Measurements from ENCODE around the gene NUDT7. TPM values are rescaled to one million over a fixed set of nuclear protein-coding genes. Genes with fewer than 3 reads are reported as not detected.

Gene NUDT7
- 1 to 10 TPM; 4.3 to 5.5 TPM for total RNA-seq

DNA sequence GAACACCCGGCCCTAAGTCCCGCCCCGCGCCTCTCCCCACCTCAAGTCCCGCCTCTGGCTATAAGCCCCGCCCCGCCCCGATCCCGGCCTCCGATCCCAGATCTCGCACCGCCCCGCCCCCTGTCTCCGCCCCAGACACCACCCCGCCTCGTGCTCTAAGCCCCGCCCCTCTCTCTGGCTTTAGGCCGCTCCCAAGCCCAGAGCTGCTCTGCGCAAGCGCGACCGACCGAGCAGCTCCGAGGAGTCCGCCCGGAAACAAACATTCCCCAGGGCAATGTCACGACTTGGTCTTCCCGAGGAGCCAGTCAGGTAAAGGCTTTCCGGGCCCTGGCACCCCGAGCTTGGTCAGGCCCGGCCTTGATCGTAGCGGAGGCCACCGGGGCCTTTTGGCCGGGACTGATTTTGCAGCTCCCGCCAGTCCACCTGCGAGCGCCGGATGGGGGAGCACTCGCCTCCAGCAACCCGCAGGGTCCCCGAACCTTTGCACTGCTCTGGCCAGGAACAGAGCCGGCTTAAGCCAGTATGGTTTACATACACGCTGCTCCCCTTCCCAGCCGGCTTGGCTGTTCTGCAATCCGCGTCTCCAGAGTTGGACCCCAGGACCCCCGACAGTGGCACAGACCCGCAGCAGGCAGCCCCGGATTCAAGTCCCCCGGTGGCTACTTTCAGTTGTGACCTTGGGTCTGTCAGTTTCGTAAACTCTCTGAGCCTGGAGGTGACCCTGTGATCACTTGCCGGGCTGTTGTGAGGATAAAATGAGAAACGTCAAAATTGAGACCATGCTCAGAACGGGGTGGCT, at the start of gene NUDT7:
Gene NUDT7, plus strand, starts transcription at position 206 of the 799 bp plus-strand sequence. Its CDS starts 69 bp downstream, at position 275.
- Mint-ChIP-seq H3K4me1 (peaks cover 10% of the 10 kb centered on the region), H3K4me3 (peak within 1 kb of the TSS; percentile 82), H3K9me3 (peaks cover 4% of the 10 kb centered on the region), H3K36me3 (peaks cover 13% of the 10 kb centered on the region), H3K27me3 (no peaks in the 10 kb centered on the region), H3K27ac (peak within 1 kb of the TSS; percentile 84)
- DNase-seq, result peak; percentile 95

- H3K27me3 Mint-ChIP-seq, result peaks cover 5% of the 10 kb centered on the region
- no peaks in the 10 kb centered on the region for H3K4me1 Mint-ChIP-seq
- H3K9me3 Mint-ChIP-seq, result no peaks in the 10 kb centered on the region
- no peak overlapping the region for H3K27ac Mint-ChIP-seq
- DNase-seq, result no peak
- H3K36me3 Mint-ChIP-seq, result no peaks in the 10 kb centered on the region
- no peak overlapping the region for H3K4me3 Mint-ChIP-seq
These were observed 47.4 kb upstream of the NUDT7 start for GRCh38 chr16:77674888-77675287.

DNA sequence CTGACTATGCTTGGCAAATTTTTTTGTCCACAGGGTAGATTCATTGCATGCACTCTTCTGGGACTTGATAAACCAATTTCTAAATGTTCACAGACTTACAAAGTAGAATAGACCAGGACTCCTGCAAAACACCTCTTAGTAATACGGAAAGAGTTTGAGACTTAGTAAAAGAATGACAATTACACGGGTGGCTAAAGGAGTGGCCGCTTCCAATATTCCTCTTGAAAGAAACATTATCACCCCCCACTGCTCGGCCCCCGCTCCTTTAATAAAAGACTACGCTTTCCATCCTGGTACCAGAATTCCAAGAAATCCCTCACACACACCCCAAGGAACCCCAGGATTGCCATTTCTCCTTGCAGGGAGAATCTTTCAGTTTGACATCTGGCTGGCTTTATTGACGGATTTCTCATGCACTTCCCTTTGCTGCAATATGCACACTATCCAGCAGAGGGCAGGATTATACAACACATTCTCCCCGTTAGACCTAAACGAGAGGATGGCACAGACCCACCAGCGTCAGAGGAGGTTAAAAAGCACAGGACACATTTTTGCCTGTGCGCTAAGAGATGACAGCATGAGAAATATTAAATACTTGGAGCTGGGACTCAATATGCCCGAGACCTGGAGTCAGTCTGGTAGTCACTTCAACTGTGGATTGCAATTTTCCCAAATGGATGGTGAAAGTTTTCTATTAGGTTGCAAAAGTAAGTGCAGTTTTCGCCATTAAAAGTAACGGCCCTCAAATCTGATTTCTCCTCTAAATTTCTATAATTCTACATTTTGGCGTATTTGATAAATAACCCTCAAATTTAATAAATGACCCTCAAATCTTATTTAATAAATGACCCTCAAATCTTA, 46.6 kb upstream of the NUDT7 start:
- H3K36me3 Mint-ChIP-seq, result no peaks in the 10 kb centered on the region

GRCh38 chr16:77677129-77677528, 45.2 kb upstream of the NUDT7 start:
- no peak overlapping the region for H3K27ac Mint-ChIP-seq
- no peak overlapping the region for H3K4me3 Mint-ChIP-seq
- no peaks in the 10 kb centered on the region for H3K36me3 Mint-ChIP-seq
- no peaks in the 10 kb centered on the region for H3K4me1 Mint-ChIP-seq
- peaks cover 5% of the 10 kb centered on the region for H3K27me3 Mint-ChIP-seq
- no peaks in the 10 kb centered on the region for H3K9me3 Mint-ChIP-seq
- no peak for DNase-seq

More for the DNA sequence above, 46.6 kb upstream of the NUDT7 start:
- Mint-ChIP-seq H3K4me1 (no peaks in the 10 kb centered on the region), H3K27ac (no peak overlapping the region), H3K4me3 (no peak overlapping the region), H3K9me3 (no peaks in the 10 kb centered on the region), H3K27me3 (peaks cover 5% of the 10 kb centered on the region)
- DNase-seq, result peak; percentile 37

DNA sequence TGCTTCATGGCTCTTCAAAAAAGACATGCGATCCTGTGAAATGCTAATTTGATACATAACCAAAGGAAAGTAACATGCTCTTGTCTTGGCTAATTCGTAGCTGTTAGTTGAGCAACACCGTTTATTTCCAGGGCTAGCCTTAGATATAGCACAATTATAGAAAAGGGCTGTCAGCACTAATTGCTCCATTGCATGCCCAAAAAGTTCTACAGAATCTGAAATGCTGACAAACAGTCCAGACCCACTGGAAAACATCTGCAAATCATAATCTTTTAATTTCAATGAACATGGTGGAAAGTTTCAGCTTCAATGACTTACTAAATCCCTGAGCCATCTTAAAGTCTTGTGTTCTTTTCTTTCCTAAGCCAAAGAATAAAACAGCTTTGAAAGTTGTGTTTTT, 42.9 kb upstream of the NUDT7 start:
- Mint-ChIP-seq H3K4me3 (no peak overlapping the region), H3K27ac (no peak overlapping the region), H3K27me3 (peaks cover 5% of the 10 kb centered on the region), H3K36me3 (no peaks in the 10 kb centered on the region), H3K9me3 (no peaks in the 10 kb centered on the region), H3K4me1 (no peaks in the 10 kb centered on the region)
- no peak for DNase-seq

- Mint-ChIP-seq H3K9me3 (no peaks in the 10 kb centered on the region), H3K4me1 (no peaks in the 10 kb centered on the region), H3K27me3 (peaks cover 5% of the 10 kb centered on the region), H3K4me3 (no peak overlapping the region), H3K36me3 (no peaks in the 10 kb centered on the region), H3K27ac (no peak overlapping the region)
- no peak for DNase-seq
These were observed 42.4 kb upstream of the NUDT7 start for GRCh38 chr16:77679901-77680300.

- DNase-seq, result no peak
- no peaks in the 10 kb centered on the region for H3K36me3 Mint-ChIP-seq
- no peak overlapping the region for H3K4me3 Mint-ChIP-seq
- no peak overlapping the region for H3K27ac Mint-ChIP-seq
- no peaks in the 10 kb centered on the region for H3K4me1 Mint-ChIP-seq
- peaks cover 5% of the 10 kb centered on the region for H3K27me3 Mint-ChIP-seq
- no peaks in the 10 kb centered on the region for H3K9me3 Mint-ChIP-seq
These were observed 41.8 kb upstream of the NUDT7 start for GRCh38 chr16:77680496-77680895.

DNA sequence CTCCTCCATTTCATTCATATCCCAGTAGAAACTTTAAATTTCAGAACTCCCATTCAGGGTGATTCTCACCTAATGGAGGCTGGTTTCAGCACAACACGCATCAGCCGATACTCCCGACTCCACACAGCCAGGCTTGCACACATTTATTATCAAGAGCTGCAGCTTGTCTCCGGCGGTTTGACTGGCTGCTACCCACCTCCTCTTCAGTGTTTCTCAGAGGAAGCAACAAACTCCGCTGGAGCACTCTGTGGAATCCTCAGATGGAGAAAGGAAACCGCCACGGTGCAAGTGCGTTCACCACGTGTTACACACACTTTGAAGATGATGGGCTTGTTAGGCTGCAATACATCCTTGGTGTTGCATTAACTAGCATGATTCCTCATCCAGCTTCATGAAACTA, 39.7 kb upstream of the NUDT7 start:
- DNase-seq, result no peak
- H3K27me3 Mint-ChIP-seq, result peaks cover 6% of the 10 kb centered on the region
- no peak overlapping the region for H3K27ac Mint-ChIP-seq
- H3K9me3 Mint-ChIP-seq, result no peaks in the 10 kb centered on the region
- no peaks in the 10 kb centered on the region for H3K36me3 Mint-ChIP-seq
- H3K4me1 Mint-ChIP-seq, result no peaks in the 10 kb centered on the region
- no peak overlapping the region for H3K4me3 Mint-ChIP-seq

DNA sequence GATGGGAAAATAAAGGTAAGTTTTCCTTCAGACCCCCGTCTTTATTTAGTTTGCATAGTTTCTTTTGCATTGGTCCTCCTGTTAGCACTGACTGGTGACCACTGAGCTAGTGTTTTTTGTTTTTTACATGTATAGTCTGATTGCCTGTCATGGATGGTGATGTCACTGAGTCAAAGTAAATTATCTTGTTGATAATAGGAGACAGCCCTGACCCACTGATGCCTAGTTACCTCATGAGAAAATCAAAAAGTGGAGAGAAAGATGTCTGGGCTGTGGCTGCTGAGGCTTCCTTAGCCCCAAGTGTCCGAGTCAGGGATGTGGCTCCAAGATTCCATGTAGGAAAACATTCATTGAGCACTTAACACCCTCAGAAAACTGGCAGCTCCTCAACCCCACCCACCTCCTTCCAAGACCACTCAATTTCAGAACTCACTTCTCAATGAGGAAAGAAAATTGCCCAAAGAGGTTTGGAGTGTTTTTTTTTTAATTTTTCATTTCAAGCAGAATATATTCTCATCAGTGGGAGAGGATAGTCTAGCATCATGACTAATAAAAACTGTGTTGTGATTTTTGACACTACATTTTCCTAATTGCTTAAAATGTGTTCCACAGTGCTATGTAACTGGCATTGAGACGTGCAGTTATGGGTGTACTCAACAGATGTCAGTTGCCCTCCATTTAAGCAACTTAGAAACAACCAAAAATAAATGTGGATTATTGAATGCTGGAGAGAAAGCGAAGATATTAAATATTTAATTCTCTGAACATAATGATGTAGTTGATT, 38.7 kb upstream of the NUDT7 start:
- no peak overlapping the region for H3K4me3 Mint-ChIP-seq
- H3K36me3 Mint-ChIP-seq, result no peaks in the 10 kb centered on the region
- no peak overlapping the region for H3K27ac Mint-ChIP-seq
- no peak for DNase-seq
- H3K27me3 Mint-ChIP-seq, result peaks cover 13% of the 10 kb centered on the region
- no peaks in the 10 kb centered on the region for H3K9me3 Mint-ChIP-seq
- no peaks in the 10 kb centered on the region for H3K4me1 Mint-ChIP-seq

GRCh38 chr16:77684181-77684526, 38.2 kb upstream of the NUDT7 start:
- Mint-ChIP-seq H3K9me3 (no peaks in the 10 kb centered on the region), H3K27ac (no peak overlapping the region), H3K4me1 (no peaks in the 10 kb centered on the region), H3K27me3 (peaks cover 13% of the 10 kb centered on the region), H3K4me3 (no peak overlapping the region), H3K36me3 (no peaks in the 10 kb centered on the region)
- no peak for DNase-seq

- H3K27ac Mint-ChIP-seq, result no peak overlapping the region
- H3K27me3 Mint-ChIP-seq, result peaks cover 13% of the 10 kb centered on the region
- no peaks in the 10 kb centered on the region for H3K4me1 Mint-ChIP-seq
- no peak overlapping the region for H3K4me3 Mint-ChIP-seq
- no peak for DNase-seq
- no peaks in the 10 kb centered on the region for H3K9me3 Mint-ChIP-seq
- no peaks in the 10 kb centered on the region for H3K36me3 Mint-ChIP-seq
These were observed 35.9 kb upstream of the NUDT7 start for GRCh38 chr16:77686385-77686784.

DNA sequence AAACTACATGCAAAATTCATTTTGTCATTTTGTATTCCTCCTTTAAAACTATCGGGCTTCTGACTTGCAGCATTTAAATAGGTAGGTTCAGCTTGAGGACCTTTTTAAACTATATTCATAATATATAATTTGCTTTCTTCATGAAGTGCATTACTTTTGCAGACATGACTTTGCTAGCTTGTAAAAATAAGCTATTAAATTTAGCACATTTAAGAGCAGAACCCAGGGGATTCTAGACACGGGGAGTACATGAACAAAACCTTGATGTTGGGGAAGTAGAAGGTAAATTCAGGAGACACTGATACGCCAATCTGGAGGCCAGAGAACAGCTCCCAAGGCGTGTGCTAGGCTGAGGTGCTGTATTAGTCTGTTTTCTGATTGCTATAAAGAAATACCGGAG, 32.3 kb upstream of the NUDT7 start:
- no peak overlapping the region for H3K4me3 Mint-ChIP-seq
- H3K4me1 Mint-ChIP-seq, result no peaks in the 10 kb centered on the region
- no peaks in the 10 kb centered on the region for H3K36me3 Mint-ChIP-seq

GRCh38 chr16:77690416-77690815, 31.9 kb upstream of the NUDT7 start:
- peaks cover 29% of the 10 kb centered on the region for H3K27me3 Mint-ChIP-seq
- no peaks in the 10 kb centered on the region for H3K9me3 Mint-ChIP-seq
- H3K4me3 Mint-ChIP-seq, result no peak overlapping the region
- DNase-seq, result no peak
- H3K36me3 Mint-ChIP-seq, result no peaks in the 10 kb centered on the region
- H3K27ac Mint-ChIP-seq, result no peak overlapping the region
- no peaks in the 10 kb centered on the region for H3K4me1 Mint-ChIP-seq

More for the DNA sequence above, 32.3 kb upstream of the NUDT7 start:
- peaks cover 29% of the 10 kb centered on the region for H3K27me3 Mint-ChIP-seq
- H3K9me3 Mint-ChIP-seq, result no peaks in the 10 kb centered on the region
- DNase-seq, result no peak
- H3K27ac Mint-ChIP-seq, result no peak overlapping the region

GRCh38 chr16:77692612-77693011, 29.7 kb upstream of the NUDT7 start:
- Mint-ChIP-seq H3K27ac (no peak overlapping the region), H3K27me3 (peaks cover 24% of the 10 kb centered on the region), H3K4me3 (no peak overlapping the region), H3K9me3 (no peaks in the 10 kb centered on the region), H3K4me1 (no peaks in the 10 kb centered on the region), H3K36me3 (no peaks in the 10 kb centered on the region)
- no peak for DNase-seq

DNA sequence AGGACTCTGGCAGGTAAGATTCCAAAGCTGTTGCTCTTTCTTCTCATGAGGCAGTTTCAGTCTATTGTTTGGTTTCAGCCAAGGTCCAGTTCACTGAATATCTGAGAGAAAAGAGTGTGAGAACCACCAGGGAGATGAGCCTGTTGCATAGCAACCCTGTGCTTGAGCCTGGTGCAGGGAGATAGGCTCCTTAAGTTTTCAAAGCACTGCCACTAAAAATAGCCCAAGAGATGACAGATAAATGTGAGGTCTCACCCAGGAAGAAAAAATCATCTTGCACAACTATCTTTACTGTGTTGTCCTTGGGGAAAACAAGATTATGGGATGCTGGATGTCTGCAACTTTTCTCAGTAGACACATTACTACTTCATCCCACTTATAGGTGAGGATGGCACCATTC, 26.2 kb upstream of the NUDT7 start:
- Mint-ChIP-seq H3K4me3 (no peak overlapping the region), H3K27ac (no peak overlapping the region), H3K27me3 (peaks cover 16% of the 10 kb centered on the region), H3K9me3 (no peaks in the 10 kb centered on the region), H3K36me3 (no peaks in the 10 kb centered on the region), H3K4me1 (no peaks in the 10 kb centered on the region)
- DNase-seq, result no peak
